HG03460 (cell line): Measurements from ENCODE around the gene LCN2.

Experiments
- ATAC-seq: cut with Tn5 transposase; IDR thresholded peaks from one replicate; pipeline ENCODE4 v1.9.1; 2021; ENCODE audit not compliant: unreplicated experiment

The LCN2 gene

DNA sequence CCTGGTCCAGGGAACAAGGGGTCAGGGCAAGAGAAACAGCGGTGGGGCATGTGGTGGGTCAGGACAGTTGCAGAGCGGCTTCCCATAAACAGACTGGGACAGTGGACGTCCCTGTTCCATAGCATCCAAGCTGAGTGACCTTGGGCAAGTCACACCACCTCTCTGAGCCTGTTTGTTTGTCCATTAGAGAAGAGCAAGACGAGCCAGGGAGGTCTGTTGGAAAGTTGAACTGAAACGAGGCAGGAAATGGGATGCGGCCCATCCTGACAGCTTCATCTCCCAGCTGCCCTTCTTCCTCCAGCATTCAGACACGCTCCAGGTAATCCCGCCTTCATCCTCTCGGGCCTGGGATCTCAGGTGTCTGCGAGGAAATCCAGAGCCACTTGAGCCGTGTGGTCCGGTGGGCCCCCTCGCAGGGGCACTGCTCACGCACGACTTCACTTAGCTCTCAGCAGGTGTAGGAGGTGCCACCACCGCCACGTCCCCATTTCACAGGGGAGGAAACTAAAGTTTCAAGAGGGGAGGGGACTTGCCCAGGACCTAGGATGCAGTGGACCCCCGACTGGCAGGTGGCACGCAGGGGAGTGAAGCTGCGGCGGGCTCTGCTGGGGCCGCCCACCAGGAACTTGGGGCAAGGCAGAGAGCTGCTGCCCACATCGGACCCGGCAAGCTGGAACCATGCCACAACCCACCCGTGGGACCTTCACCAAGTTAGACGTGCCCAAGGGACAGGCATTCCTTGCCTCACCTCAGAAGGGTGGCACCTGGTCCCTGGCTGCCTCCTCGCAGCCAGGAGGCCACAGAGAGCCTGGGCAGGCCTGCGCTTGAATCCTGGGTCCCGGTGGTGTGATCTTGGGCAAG lies 34.7 kb upstream of the LCN2 start:
- no peak for ATAC-seq

DNA sequence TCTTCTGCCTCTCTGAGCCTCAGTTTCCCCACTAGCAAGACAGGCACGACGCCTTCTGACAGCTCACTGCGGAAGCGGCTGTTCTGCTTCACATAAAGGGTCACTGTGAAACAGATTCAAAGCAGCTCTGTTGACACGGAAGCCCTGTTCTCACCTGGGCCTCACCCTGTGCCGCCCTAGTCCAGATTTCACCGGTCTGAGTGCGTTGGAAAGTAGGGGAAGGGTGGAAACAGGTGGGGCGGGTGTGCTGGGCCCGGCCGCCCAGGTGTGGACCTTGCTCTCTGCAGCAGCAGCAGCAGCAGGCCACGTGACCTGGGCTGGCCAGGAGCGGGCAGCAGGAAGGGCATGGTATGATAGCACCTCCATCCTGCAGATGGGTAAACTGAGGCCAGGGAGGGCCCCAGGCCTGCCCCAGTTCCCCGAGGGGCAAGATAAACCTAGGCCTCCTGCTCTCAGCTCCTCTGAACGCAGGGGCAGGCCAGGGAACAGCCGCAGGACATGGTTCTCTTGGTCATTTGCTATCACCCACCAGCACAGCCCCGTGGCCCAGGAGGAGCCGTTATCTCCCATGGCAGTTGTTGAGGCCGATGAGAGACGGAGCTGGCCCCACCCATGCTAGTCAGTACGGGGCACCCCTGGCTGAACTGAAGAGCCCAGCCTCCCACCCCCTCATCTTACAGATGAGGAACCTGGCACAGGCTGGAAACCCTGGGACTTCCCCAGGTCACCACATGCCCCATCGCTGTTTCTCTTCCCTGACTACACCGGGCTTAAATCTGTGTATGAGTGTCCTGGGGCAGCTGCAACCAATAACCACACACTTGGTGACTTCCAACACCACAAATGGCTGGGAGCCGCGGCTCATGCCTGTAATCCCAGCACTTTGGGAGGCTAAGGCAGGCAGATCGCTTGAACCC lies 33.8 kb upstream of the LCN2 start:
- no peak for ATAC-seq

DNA sequence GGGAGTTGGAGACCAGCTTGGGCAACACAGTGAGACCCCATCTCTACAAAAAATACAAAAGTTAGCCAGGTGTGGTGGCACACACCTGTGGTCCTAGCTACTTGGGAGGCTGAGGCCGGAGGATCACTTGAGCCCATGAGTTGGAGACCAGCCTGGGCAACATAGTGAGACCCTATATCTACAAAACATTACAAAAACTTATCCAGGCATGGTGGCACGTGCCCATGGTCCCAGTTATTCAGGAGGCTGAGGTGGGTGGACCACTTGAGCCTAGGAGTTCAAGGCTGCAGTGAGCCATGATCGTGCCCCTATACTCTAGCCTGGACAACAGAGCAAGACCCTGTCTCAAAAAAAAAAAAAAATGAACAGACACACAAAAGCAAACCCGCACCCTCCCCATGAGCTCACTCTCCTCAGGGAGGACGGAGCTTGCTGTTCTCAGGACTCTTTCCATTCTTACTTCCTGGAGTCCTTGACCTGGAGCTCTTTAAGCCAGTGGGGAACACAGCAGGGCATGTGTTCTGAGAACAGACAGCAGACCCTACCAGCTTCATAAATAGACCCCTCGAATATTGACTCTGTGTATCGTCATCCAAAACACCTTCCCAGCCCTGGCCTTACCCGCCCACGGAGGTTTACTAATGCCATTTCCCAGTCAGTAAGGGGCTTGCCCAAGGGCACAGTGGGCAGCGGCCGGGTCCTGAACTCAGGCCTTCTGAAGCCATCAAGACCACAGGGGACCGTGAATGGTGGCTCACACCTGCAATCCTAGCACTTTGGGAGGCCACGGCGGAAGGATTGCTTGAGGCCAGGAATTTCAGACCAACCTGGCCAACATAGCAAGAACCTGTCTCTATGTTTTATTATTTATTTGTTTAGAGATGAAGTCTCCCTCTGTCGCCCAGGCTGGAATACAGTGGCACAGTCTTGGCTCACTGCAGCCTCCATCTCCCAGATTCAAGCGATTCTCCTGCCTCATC lies 32.9 kb upstream of the LCN2 start:
- ATAC-seq, result no peak

DNA sequence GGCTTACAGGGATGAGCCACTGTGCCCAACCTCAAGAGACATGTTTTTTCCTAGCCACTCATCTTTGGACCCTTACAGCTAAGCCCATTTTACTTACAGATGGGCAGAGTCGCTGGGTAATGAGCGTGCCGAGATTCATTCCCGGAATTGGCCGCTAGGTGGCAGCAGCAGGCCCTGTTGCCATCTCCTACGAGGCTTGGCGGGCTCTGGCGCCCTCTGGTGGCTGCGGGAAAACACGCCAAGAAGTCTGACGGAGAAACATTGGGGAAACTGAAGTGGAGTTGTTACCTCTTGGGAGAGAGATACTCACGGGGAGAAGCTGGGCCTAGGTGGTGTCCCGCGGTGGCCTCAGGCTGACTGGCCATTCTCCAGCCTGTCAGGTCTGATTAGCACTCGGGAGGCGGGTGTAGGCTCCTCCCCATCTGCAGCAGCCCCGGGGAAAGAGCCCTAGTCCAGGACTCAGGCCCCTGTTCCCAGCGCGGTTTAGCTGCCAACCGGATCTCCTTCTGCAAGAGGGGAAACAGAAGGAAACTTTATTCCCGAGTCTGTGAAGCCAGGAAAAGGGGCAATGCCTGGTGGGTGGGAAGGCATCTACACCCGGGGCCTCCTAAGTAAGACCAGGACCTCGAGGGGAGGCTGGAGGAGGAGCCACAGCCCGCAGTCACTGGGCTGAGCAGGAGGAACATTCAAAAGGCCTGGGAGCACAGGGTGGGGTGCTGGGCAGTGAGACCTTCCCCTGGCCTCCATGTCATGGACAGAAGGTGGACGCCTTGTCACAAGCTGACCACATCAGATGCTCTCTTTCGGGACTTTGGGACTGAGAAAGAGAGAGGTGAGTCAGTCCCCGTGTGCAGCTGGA lies 31.4 kb upstream of the LCN2 start:
- ATAC-seq, result no peak

DNA sequence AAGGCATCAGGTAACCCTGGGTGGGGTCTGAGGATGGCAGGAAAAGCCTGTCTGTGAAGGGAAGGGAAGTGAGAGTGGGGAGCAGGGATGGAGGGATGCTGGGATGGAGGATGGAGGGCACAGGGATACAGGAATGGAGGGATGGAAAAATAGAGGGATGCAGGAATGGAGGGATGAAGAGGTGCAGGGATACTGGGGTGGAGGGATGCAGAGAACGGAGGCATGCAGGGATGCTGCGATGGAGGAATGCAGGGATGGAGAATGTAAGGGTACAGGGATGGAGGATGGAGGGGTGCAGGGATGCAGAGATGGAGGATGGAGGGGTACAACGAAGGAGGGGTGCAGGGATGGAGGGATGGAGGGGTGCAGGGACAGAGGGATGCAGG lies 30.8 kb upstream of the LCN2 start:
- no peak for ATAC-seq

DNA sequence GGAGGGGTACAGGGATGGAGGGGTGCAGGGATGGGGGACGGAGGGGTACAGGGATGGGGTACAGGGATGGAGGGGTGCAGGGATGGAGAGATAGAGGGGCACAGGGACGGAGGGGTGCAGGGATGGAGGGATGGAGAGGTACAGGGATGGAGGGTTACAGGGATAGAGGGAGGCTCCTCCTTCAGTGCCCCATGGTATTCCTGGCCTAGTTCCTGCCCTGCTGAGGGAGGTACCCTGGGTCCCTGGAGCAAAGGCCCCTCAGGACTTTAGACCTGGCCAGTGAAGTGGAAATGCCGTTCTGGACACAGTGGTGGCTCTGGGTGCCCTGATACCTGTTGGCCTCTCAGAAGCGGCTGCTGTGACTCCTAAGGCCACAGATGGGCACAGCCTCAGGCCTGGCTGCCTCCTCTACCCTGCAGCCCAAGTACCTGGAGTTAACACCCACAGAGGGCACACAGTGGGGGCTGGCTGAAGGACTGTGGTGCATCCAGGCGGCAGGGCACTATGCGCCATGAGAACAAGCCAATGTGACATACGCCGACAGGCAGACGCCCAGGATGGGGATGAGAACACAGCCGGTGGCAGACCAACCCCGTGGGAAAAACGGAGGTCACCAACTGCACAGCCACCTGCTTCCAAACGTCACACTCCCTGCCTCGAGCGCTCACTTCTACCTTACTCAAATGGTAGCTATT lies 30.1 kb upstream of the LCN2 start:
- no peak for ATAC-seq

DNA sequence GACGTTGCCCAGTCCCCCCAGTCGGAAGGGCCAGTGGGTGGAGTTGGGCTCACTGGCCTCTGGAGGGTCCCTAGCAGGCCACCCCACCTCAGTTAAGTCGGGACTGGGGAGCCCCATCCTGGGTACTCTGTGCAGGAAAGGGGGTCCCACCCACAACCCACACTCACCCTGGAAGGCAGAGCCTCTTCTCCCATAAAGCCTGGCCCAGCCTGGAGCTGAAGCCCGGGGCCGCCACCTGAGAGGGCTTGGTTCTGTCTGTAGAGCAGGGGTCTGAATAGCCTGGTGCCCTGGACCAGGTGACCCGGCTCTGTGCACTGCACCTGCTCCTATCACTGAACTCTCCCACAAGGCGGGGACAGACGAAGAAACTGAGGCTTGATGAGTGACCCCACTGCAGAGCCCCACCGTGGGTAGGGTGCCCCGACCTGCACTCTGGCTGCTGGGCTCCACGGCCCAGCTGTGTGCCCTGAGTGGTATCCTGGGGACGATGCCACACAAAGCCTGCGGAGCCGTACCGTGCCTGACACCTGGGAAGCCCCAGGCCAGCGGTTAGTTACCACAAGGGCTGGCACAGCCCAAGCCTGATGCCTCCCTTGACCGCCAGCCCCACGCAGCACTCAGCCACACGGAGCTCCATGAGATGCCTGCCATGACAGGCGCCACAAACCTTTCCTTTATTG lies 29.1 kb upstream of the LCN2 start:
- ATAC-seq, result no peak

DNA sequence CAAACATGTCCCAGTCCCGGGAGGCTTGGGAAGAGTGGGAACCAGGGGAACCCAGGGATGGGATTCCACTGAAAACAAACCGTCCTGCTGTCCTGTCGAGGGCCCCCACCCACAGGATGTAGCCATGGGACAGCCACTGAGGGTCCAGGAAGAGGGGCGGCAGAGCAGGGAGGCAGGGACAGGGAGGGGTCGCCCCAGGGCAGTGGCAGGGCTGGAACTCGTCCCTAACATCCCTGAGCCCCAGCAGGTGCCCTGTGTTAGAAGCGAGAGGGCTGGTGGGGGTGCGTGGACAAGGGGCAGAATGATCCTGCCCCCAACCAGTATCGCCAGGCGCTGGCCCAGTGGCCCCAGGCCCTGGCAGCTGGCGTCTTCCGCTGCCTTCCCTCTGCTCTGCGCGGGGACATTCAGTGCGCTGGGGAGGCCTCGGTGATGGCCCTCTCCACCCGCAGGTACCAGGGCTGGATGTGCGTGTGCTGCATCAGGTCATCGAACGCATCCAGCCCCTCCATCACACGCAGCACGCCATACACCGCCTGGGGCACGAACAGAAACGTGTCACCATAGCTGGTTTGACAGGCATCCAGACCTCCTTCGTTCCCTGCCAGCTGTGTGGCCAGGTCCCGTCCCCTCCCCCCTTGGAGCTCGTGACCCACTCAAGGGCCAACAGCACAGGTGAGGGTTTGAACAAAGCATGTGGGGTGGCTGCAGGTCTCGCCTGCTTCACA lies 28.4 kb upstream of the LCN2 start:
- ATAC-seq, result no peak

DNA sequence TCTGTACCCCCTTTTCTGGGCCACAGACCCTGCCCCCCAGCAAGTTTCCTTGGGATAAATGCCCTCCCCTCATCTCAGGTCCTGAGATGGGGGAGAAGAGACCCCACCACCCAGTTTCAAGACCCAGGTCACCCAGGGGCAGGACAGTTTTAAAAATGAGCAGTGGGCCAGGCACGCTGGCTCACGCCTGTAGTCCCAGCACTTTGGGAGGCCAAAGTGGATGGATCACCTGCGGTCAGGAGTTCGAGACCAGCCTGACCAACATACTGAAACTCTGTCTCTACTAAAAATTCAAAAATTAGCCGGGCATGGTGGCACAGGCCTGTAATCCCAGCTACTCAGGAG lies 27.8 kb upstream of the LCN2 start:
- no peak for ATAC-seq

DNA sequence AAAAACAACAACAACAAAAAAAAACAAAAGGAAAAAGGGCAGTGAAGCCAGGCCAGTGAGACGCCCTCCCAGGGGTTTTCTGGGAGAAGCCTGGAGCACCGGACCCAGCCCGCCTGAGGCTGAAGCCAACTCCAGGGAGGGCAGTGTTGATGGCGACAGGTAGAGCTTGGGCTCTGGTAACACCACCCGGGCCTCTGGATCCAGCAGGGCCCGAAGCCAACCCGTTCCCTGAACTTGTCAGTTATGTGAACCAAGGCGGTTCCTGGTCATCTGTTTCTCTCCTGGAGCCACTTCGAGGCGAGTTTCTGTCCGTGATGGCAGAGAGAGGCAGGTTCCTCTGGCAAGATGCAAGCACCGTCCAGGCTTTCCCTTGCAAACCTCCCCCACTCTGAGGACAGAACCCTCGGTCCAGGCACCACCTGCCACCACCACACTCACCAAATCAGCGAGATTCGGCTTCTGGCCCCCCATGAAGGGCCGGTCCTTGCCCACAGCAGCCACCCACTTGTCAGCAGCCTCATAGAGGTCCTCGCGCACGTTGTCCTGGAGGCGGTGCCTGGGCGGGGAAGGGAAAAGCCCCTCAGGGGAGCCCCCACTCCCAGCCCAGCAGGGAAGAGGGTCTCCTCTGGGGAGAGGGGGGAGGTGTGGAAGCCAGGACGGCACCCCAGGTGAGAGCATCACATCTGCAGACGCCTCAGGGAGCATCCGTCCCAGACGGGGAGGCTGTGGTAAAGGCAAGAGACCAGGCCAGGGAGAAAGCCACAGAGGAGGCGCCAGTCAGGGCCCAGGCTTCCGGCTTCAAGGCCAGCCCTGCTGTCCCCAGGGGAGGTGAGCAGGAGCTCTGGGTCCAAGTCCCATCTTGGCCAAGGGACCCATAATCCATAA lies 27.1 kb upstream of the LCN2 start:
- no peak for ATAC-seq

DNA sequence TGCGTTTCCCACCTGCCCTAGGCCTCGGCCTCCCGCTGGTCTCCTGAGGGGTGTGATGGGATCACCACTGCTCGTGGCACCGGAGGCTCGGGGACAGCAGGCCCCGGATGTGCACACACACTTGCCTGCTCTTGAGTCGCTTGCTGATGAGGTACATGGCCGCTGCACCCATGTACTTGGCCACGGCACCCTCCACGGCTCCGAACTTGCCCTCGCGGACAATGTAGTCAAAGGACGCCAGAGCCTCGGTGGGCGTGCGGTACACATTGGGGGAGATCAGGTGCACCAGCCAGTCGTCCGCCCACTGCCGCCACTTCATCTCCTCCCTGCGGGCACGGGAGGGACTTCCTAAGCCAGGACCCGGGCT lies 26.5 kb upstream of the LCN2 start:
- no peak for ATAC-seq

DNA sequence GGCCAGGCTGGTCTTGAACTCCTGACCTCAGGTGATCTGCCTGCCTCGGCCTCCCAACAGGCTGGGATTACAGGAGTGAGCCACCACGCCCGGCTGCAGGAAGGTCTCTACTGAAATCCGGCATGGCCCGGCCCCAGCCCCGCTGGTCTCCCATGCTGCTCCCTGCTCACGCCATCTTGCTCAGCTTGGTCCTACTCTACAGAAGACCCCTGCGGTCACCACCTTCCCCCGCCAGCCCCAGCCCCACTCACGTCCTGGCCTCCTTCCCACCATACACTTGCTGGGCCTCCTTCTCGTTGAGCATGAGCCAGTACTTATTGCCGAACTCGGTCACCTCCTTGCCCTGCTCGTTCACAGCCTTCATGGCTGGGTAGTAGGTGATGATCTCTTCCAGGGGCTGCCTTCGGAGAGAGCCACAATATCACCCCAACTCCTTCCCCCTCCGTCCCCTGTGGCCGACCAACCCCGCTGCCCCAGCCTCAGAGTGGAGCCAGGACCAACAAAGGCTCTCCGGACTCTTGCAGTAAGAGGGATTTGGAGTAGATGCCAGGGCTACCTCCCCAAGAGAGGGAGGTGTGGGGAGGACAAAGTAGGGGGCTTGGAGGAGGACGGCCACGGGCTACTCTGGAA lies 25.7 kb upstream of the LCN2 start:
- no peak for ATAC-seq

DNA sequence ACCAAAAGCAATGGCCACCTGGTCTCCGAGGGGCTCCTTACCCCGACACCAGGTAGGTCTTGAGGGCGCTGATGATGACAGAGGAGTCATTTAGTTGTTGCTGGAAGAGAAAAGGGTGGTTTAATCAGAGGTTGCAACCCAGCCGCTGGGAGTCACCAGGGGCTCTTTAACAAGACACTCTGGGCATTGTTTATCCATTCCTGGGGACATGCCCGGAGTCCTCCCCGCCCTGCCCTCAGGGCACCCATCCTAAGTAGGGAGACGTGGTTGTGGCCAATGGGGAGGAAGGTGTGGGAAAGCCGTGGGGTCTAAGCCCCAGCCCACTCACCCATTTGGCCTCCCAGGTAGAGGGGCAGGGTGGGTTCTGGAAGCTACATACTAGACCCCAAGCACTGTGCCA lies 24.8 kb upstream of the LCN2 start:
- no peak for ATAC-seq

DNA sequence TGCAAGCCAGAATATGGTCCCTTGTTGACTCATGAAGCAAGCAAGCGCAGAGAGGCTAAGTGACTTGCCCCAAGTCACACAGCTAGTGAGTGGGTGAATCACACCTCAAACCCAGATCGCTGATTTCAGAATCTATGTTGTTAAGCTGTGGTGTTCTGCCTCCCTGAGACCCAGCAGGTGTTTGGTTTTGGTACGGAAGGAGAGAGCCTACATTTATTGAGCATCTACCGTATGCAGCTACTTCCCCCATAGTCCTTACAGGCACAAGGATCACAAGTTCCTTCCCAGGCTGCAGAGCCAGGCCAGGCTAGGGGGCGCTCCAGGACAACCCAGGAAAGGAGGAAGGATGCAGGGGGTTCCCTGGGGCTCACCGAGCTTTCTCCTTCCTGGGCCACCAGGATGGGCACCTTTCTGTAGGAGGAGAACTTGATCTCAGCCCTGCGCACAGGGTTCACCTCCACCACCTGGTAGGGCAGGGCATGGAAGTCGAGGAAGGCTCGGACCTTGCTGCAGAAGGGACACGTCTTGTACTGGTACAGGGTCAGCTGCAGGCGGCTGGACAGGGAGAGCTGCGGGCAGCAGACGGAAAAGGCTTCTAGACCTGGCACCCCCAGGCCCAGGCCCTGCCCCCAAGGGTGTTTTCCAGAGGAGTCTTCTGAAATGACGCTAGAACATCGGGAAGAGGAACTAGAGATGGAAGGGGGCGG lies 24.2 kb upstream of the LCN2 start:
- no peak for ATAC-seq

DNA sequence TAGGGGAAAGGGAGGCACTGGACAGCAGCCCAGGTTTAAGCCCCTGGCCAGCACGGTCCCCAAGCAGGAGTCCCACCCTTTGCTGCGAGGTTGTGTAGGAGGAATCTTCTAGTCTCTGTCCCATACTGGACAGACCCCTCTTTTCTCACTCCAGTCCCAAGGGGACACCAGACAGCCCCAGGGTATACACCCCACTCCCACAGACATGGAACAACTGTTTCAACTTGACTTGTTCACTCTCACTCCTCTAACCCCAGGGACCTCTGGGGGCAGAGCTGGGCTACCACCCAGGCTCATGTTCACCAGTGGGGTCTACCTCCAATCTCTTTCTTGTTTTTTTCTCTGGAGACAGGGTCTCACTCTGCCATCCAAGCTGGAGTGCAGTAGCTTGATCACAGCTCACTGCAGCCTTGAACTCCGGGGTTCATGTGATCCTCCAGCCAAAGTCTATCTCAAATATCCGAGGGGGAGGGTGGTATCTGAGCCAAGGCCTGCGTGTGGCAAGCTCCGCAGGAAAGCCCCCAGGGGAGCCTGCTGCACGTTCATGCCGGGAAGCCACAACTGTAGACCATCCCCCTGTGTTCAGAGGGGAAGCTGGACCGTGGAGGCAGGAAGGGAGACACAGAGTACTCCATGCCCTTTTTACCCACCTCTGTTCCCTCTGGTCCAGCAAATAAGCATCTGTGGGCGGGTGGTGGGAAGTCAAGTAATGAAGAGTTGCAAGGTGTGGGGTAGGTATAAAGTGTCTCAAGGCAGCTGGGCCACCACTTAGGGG lies 23.5 kb upstream of the LCN2 start:
- ATAC-seq, result no peak

DNA sequence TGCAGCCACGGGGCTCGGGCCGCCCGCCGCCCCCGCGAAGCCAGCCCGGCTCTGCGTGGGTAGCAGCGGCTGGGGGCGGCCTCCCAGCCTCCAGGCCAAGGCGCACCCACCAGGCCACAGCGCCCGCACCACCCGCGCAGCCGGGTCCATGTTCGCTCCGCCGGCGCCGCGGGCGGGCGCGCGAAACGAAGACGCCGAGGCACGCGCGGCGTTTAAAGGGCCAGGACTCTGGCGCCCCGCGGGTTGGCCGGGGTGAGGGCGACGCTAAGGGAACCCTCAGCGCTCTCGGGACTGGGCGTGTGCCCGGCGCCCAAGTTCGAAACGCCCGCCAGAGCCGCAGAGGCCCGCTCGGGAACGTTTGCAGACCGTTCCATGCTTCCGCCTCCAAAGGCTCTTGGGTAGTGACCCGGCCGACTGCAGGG lies 21.7 kb upstream of the LCN2 start, which contains the start of gene PTGES2:
PTGES2 (minus strand) TSS at position 162 of the 422 bp plus-strand sequence; CDS start at position 150, 12 bp downstream.
- peak; percentile 52 for ATAC-seq
